H7 (cell line): Measurements from ENCODE around the gene LSMEM2. TPM values are rescaled to one million over a fixed set of nuclear protein-coding genes. Genes with fewer than 3 reads are reported as not detected.
A peak's percentile ranks its signal among the peaks of the same experiment; 100 is the strongest.

ENCODE experiments used
- DNase-seq: peaks from one replicate; pipeline ENCODE4 v3.0.0; 2012
- H3K27me3 ChIP-seq: 2 replicates; pipeline ENCODE4 v1.6.0; 2011; ENCODE audit warnings: mild to moderate bottlenecking, low read length; ENCODE audit not compliant: control insufficient read depth, insufficient read depth
- H3K36me3 ChIP-seq: replicated peaks from 2 replicates; pipeline ENCODE4 v1.5.1; 2011; ENCODE audit warnings: low read length; ENCODE audit not compliant: control insufficient read depth, insufficient read depth
- H3K4me3 ChIP-seq: 2 replicates; pipeline ENCODE4 v1.5.1; 2011; ENCODE audit warnings: low read depth, mild to moderate bottlenecking, control low read depth, low read length, moderate library complexity; ENCODE audit not compliant: insufficient read depth
- total RNA-seq: library from RNA; depleted of rRNA; stranded (reverse); fragments of >200 nt; shearing (Covaris generic); gene quantifications from 2 replicates; pipeline ENCODE4 v1.2.3, GENCODE V29; 2014; rRNA removed

Gene LSMEM2
- total RNA-seq, 1 experiment from 2014 or later = 0.07 TPM

DNA sequence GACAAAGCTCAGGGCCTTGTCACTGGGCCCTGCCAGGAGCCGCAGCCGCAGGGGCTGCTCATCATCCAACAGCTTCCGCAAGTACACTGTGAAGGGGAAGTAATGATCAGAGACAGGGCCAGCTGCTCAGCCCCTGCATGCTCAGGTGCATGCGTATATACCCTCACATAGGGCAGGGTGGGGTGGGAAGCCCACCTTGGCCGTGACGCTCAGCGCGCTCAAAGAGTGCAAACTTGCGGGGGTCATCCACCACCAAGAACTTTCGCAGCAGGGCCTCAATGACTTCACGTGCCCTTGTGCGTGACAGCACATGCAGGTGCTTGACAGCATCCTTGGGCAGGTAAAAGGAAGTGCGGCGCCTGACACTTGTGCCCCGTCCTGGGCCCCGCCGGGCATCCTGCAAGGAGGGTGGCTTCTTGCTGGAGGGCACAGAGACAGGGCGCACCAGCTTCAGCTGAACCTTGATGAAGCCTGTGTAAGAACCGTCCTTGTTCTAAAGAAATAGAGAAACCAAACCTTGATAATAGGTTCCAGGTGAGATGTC, 52.5 kb downstream of the LSMEM2 start:
- H3K4me3 ChIP-seq = no peak overlapping the region
- no peaks in the 10 kb centered on the region for H3K27me3 ChIP-seq
- DNase-seq = no peak
- peaks cover 25% of the 10 kb centered on the region for H3K36me3 ChIP-seq

DNA sequence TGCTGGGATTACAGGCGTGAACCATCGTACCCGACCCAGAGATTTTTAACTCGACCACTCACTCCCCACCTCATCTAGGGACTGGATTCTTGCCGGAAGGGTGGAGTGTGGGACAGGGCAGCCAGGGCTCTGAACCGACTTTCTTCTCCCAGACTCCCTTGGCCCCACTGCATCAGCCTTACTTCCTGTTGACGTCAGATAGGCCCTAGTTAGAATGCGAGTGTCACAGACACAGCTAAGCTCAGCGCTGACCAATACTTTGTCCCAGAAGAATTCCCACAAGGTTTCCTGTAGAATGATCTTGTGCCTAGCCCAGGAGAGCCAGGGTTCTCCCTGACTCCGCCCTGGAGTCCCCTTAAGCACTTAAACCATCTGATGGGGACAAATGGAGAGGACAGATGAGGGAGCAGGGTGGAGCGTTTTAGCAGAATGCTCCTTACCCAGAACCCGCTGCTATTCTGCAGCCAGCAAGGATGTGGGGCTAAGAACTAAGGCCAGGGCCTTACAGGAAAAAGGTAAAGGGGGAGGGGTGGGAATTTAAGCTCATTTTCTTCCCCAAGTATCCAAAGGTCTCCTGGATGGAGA, 54.9 kb downstream of the LSMEM2 start:
- H3K27me3 ChIP-seq = peaks cover 3% of the 10 kb centered on the region; the same call in 1 of the 2 replicates
- H3K36me3 ChIP-seq = peaks cover 25% of the 10 kb centered on the region
- no peak overlapping the region for H3K4me3 ChIP-seq
- no peak for DNase-seq

DNA sequence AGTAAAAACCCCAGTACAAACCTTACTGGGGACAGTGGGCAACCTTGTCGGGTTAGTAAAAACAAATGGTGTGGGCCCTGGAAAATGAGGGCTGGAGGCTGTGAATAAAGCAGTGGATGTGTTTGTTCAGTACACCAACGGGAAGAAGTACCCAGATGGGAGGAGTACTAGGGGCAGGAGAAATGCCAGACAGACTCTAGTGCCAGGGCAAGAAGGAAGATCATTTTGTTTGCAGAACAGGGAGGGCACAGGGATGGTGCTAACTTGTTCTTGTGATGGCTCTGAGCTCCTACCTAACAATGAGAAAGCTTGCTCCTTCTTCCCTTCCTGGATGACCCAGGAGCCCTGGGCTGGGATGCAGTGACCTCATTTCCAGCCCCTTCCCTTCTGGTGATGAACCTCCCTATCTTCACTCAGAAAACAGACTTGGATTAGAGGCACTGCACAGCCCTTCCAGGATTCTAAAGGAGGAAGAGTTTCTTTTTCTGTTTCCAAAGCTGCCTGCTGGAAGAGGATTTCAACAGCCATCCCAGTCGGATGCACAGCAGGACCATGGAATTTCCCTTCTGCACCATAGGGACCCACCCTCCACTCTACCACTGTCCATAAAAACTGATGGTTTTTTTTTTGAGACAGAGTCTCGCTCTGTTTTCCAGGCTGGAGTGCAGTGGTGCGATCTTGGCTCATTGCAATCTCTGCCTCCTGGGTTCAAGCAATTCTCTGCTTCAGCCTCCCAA, 55.6 kb downstream of the LSMEM2 start:
- H3K27me3 ChIP-seq = peaks cover 5% of the 10 kb centered on the region
- peaks cover 25% of the 10 kb centered on the region for H3K36me3 ChIP-seq
- no peak overlapping the region for H3K4me3 ChIP-seq
- no peak for DNase-seq

DNA sequence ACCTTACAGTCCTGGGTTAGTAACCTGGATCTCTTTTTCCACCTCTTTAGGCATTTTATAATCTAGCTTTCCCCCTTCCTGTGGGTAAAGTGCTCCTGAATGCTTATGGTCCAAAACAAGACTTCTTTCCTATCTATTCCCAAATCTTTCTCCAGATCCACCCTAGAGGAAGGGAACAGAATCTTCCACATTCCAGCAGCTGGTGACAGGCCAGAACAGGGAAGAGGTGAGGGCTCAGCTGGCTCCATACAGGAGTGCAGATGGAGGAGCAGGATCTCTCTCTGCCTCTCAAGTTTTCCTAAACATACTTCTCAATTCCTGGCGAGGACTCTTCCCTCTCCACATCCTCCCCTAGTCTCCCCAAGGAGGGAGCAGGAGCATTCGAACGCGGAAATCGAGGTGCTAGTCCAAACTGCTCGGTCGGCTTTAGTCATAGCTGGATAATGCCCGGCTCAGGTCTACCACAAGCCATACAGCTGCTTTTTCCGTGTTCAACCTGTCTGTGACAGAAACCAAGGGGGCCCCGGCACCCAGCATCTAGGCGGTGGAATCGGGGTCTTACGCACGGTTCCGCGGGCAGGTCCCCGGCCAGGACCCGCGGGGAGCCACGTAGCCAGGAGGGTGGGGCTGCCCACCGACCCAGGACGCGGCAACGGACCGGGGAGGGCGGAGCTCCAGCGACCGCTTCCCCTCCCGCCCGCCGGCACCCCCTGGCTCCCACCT, 57.7 kb downstream of the LSMEM2 start:
- Histone ChIP-seq H3K36me3 (peaks cover 9% of the 10 kb centered on the region), H3K4me3 (peak overlapping the region; percentile 98), H3K27me3 (peaks cover 26% of the 10 kb centered on the region)
- peak; percentile 93 for DNase-seq

DNA sequence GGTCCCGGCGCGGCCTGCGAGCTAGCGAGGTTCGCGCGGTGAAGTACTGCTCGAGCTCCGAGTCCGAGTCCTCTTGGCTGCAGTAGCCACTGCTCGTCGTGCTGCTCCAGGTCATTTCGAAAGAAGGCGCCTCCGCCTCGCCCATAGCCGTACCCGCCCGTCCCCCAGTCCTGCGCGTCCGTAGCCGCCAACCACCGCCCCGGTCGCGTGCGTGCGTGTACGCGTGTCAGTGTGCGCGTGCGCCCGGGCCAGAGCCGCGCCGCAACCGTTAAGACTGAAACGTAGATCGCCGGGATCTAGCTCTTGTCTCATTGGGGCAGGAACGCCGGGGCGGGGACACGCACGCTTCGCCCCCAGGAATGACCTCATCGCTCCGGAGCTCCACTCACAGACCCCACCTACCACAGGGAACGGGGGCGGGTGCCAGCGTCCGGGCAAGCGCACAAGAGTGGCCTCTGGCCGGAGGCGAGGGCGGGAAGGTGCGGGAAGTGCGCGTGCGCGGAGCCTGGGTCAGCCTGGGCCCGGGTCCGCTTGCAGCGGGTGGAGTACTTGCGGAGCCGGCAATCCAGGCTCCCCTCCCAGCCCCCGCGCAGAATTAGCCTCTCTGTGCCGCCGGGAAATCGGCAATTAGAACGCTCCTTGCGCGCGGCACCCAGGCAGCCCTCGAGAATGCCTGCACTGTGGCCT, 58.4 kb downstream of the LSMEM2 start:
- DNase-seq = peak; percentile 100
- peaks cover 4% of the 10 kb centered on the region for H3K36me3 ChIP-seq
- peaks cover 29% of the 10 kb centered on the region for H3K27me3 ChIP-seq

More for the DNA sequence above, 58.4 kb downstream of the LSMEM2 start:
- peak overlapping the region; percentile 98 for H3K4me3 ChIP-seq

Other genes starting within 250 kb of the LSMEM2 start
- 69.1 and 104 TPM in 2 replicates for gene RBM5, start 190.2 kb upstream of the LSMEM2 start, total RNA-seq
- gene SEMA3F, start 123.8 kb upstream of the LSMEM2 start, total RNA-seq = 40.5 and 44.5 TPM in 2 replicates
- gene GNAT1, start 87.5 kb upstream of the LSMEM2 start, total RNA-seq = not detected in 2 replicates
- gene SLC38A3, start 73.8 kb upstream of the LSMEM2 start, total RNA-seq = 0.21 and 0.22 TPM in 2 replicates
- gene GNAI2, start 42.9 kb upstream of the LSMEM2 start, total RNA-seq = 204 and 246 TPM in 2 replicates
- 2.8 and 4.4 TPM in 2 replicates for gene SEMA3B, start 9.9 kb upstream of the LSMEM2 start, total RNA-seq
- gene IFRD2, start 13.3 kb downstream of the LSMEM2 start, total RNA-seq = 118 and 146 TPM in 2 replicates
- 3.5 and 5.7 TPM in 2 replicates for gene HYAL3, start 20.3 kb downstream of the LSMEM2 start, total RNA-seq
- 23.7 and 28.3 TPM in 2 replicates for gene NAA80, start 20.3 kb downstream of the LSMEM2 start, total RNA-seq
- 5.4 and 8.2 TPM in 2 replicates for gene HYAL1, start 24.5 kb downstream of the LSMEM2 start, total RNA-seq
- gene HYAL2, start 43.7 kb downstream of the LSMEM2 start, total RNA-seq = 122 TPM in 2 replicates
- gene TUSC2, start 49.1 kb downstream of the LSMEM2 start, total RNA-seq = 36.3 and 42.1 TPM in 2 replicates
- gene RASSF1, start 61.7 kb downstream of the LSMEM2 start, total RNA-seq = 11.4 and 16.7 TPM in 2 replicates
- 1.1 and 1.3 TPM in 2 replicates for gene ZMYND10, start 66.6 kb downstream of the LSMEM2 start, total RNA-seq
- 41.1 and 41.6 TPM in 2 replicates for gene NPRL2, start 71.7 kb downstream of the LSMEM2 start, total RNA-seq
- gene CYB561D2, start 71.8 kb downstream of the LSMEM2 start, total RNA-seq = 19.0 and 20.0 TPM in 2 replicates
- 33.1 and 38.7 TPM in 2 replicates for gene TMEM115, start 80.4 kb downstream of the LSMEM2 start, total RNA-seq
- gene CACNA2D2, start 224.5 kb downstream of the LSMEM2 start, total RNA-seq = 5.5 and 5.9 TPM in 2 replicates